ENCODE results near the gene C1orf74. TPM values are rescaled to one million over a fixed set of nuclear protein-coding genes. Genes with fewer than 3 reads are reported as not detected.

Gene C1orf74
- total RNA-seq, 2 donors from 2014 or later = 5.0 to 6.8 TPM

GRCh38 chr1:209791920-209792319, 7.6 kb upstream of the C1orf74 start:
- intact Hi-C loops (cut with DNase I) = no loop called here
- no peak for DNase-seq (ENCODE audit: low spot score)
- peak overlapping the region in 1 of 2 donors; percentile 29 for H3K27ac ChIP-seq
- no peak overlapping the region for H3K4me3 ChIP-seq
- H3K36me3 ChIP-seq = peaks cover 0 to 4% of the 10 kb centered on the region in 2 donors
- TF ChIP-seq POLR2AphosphoS5 (IDR thresholded peaks at IDR 0.05) = no peak
- TF ChIP-seq POLR2A (IDR thresholded peaks at IDR 0.05) = no peak
- TF ChIP-seq, protein P1, sequence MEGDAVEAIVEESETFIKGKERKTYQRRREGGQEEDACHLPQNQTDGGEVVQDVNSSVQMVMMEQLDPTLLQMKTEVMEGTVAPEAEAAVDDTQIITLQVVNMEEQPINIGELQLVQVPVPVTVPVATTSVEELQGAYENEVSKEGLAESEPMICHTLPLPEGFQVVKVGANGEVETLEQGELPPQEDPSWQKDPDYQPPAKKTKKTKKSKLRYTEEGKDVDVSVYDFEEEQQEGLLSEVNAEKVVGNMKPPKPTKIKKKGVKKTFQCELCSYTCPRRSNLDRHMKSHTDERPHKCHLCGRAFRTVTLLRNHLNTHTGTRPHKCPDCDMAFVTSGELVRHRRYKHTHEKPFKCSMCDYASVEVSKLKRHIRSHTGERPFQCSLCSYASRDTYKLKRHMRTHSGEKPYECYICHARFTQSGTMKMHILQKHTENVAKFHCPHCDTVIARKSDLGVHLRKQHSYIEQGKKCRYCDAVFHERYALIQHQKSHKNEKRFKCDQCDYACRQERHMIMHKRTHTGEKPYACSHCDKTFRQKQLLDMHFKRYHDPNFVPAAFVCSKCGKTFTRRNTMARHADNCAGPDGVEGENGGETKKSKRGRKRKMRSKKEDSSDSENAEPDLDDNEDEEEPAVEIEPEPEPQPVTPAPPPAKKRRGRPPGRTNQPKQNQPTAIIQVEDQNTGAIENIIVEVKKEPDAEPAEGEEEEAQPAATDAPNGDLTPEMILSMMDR (IDR thresholded peaks at IDR 0.05) = no peak
- H3K27me3 ChIP-seq (replicated peaks; ENCODE audit: insufficient read depth) = no peaks in the 10 kb centered on the region
- no peaks in the 10 kb centered on the region for H3K9me3 ChIP-seq
- peaks cover 12% of the 10 kb centered on the region for H3K4me1 ChIP-seq (replicated peaks)
- WGBS = 90% methylated on average over 1 of the region's 1 CpG

DNA sequence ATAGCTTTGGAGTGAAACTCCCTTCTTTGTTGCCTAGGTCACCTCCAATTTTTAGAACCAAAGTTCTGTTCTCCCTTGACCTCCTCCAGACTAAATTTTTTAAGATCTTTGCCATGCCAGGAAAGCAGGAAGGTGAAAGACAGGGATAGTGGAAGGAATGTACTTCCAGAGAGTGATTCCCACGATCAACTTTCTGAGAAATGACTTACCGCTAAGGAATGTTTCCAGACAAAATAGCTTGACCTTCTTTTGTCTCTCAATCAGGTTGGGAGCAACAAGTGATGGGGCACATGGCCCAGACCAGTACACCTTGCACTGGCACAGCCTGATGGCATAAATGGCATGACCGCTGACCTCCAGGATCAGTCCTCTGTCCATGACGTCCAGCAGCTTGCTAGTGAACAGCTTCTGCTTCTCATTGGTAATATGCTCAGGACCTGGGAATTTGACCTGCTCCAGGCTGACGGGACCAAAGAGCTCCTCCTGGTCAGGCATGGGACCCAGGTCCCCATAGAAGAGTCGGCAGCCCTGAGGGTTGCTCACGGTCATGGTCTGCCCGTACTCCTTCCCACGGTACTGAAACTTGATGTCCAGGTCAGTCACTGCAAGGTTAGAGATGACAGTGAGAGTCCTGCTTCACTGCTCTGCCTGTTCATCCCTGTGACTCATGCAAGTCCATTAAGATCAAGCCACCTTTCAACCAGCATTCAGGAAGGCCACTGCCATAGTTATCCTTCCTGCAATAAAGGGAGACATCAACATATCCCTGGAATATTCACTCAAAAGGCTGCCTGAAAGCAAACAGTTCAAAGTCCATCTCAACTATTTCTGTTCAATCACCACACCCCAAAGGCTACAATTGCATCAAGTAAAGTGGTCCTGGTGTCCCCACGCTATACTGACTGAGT, 6.2 kb upstream of the C1orf74 start:
- TF ChIP-seq, protein P1 (IDR thresholded peaks at IDR 0.05) = no peak
- TF ChIP-seq POLR2AphosphoS5 (IDR thresholded peaks at IDR 0.05) (no peak), POLR2A (IDR thresholded peaks at IDR 0.05) (no peak)
- no peaks in the 10 kb centered on the region for H3K36me3 ChIP-seq
- WGBS = 92% methylated on average over 10 of the region's 10 CpGs
- intact Hi-C loops (cut with DNase I) = no loop called here
- peaks cover 18% of the 10 kb centered on the region for H3K4me1 ChIP-seq (replicated peaks)
- no peaks in the 10 kb centered on the region for H3K27me3 ChIP-seq (replicated peaks; ENCODE audit: insufficient read depth)
- H3K27ac ChIP-seq = peak overlapping the region in 1 of 2 donors; percentile 88
- DNase-seq (ENCODE audit: low spot score) = no peak
- no peak overlapping the region for H3K4me3 ChIP-seq
- no peaks in the 10 kb centered on the region for H3K9me3 ChIP-seq

GRCh38 chr1:209789245-209789644, 4.9 kb upstream of the C1orf74 start:
- intact Hi-C loops (cut with DNase I) = loop anchor here (5.0 kb wide), 1 partner anchor 38 kb away; the partner anchor contains the start of gene UTP25
- TF ChIP-seq, protein P1 (IDR thresholded peaks at IDR 0.05) = no peak
- TF ChIP-seq POLR2AphosphoS5 (IDR thresholded peaks at IDR 0.05) (no peak), POLR2A (IDR thresholded peaks at IDR 0.05) (no peak)
- DNase-seq (ENCODE audit: low spot score) = no peak
- Histone ChIP-seq H3K36me3 (no peaks in the 10 kb centered on the region), H3K27ac (peak overlapping the region in 1 of 2 donors; percentile 88), H3K4me3 (no peak overlapping the region), H3K9me3 (no peaks in the 10 kb centered on the region), H3K4me1 (replicated peaks) (peaks cover 25% of the 10 kb centered on the region), H3K27me3 (replicated peaks; ENCODE audit: insufficient read depth) (no peaks in the 10 kb centered on the region)
- WGBS = 95% methylated on average over 1 of the region's 1 CpG

DNA sequence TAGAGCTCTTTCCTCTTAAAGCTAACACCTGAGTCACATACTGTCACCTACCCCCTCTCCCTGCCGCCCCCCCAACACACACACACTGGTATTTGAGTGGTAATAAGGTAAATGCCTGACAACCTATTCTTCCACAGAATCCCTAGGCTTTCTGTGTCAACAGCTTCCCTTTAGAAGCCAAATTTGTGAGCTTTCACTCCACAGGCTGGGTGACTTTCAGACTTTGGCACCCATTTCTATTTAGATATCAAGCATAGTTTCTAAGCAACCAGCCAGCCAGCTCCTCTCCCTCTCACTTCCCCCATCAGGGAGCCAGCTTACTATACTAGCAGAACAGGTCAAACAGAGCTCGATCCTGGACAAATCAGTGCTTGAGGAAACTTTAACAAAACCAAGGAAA, 3.2 kb upstream of the C1orf74 start:
- peak; percentile 92 for DNase-seq (ENCODE audit: low spot score)
- intact Hi-C loops (cut with DNase I) = loop anchor here (5.0 kb wide), 1 partner anchor 40 kb away; the partner anchor contains the start of gene UTP25
- WGBS = 31% methylated on average over 2 of the region's 2 CpGs
- H3K4me3 ChIP-seq = no peak overlapping the region
- TF ChIP-seq POLR2AphosphoS5 (IDR thresholded peaks at IDR 0.05) (peak; percentile 94), POLR2A (IDR thresholded peaks at IDR 0.05) (no peak)
- TF ChIP-seq, protein P1 (IDR thresholded peaks at IDR 0.05) = no peak
- no peaks in the 10 kb centered on the region for H3K36me3 ChIP-seq
- H3K27ac ChIP-seq = peak overlapping the region; percentile 72 to 88
- peaks cover 30% of the 10 kb centered on the region for H3K4me1 ChIP-seq (replicated peaks)
- no peaks in the 10 kb centered on the region for H3K27me3 ChIP-seq (replicated peaks; ENCODE audit: insufficient read depth)
- H3K9me3 ChIP-seq = no peaks in the 10 kb centered on the region

Data from prostate gland (tissue), 2 donors.